DND-41 (cell line): Measurements from ENCODE around the gene BMAL2.

Source experiments
- ATAC-seq: fragments of 200-7000 bp; cut with Tn5 transposase; 3 replicates; pipeline ENCODE4 v1.9.1; 2021; ENCODE audit warnings: low read depth; ENCODE audit not compliant: insufficient read depth
- DNase-seq: peaks from one replicate; pipeline ENCODE4 v3.0.0-alpha.2; 2020
- H2AFZ ChIP-seq: 2 replicates; pipeline ENCODE4 v1.6.0; 2012; ENCODE audit warnings: low read depth, low read length
- H3K27ac ChIP-seq: 2 replicates; pipeline ENCODE4 v1.5.1; 2012; ENCODE audit warnings: low read length, inconsistent platforms
- H3K27me3 ChIP-seq: fragments of 200-600 bp; sonication (generic); 2 replicates; pipeline ENCODE4 v1.6.0; 2012; ENCODE audit warnings: low read length, mild to moderate bottlenecking, inconsistent platforms; ENCODE audit not compliant: insufficient read depth, poor library complexity
- H3K36me3 ChIP-seq: 2 replicates; pipeline ENCODE4 v1.5.1; 2012; ENCODE audit warnings: low read length, inconsistent platforms; ENCODE audit not compliant: insufficient read depth
- H3K4me1 ChIP-seq: 2 replicates; pipeline ENCODE4 v1.5.1; 2012; ENCODE audit warnings: mild to moderate bottlenecking, low read length; ENCODE audit not compliant: insufficient read depth
- H3K4me2 ChIP-seq: 2 replicates; pipeline ENCODE4 v1.6.0; 2012; ENCODE audit warnings: mild to moderate bottlenecking, moderate library complexity, low read length, inconsistent platforms; ENCODE audit not compliant: insufficient read depth
- H3K4me3 ChIP-seq, 2 experiments: fragments of 200-600 bp in 1 of 2; shearing (Covaris generic) in 1 of 2; 2 replicates each; pipeline ENCODE4 v1.5.1; 2012 to 2016; ENCODE audit warnings: inconsistent platforms in 2 of 2, low read length in 2 of 2, mild to moderate bottlenecking in 2 of 2, low read depth in 1 of 2, moderate library complexity in 1 of 2
- H3K79me2 ChIP-seq: 2 replicates; pipeline ENCODE4 v1.6.0; 2012; ENCODE audit warnings: low read length, inconsistent platforms; ENCODE audit not compliant: insufficient read depth
- H3K9ac ChIP-seq: 2 replicates; pipeline ENCODE4 v1.6.0; 2012; ENCODE audit warnings: low read depth, mild to moderate bottlenecking, inconsistent platforms, low read length, moderate library complexity
- H3K9me3 ChIP-seq: 2 replicates; pipeline ENCODE4 v1.5.1; 2012; ENCODE audit warnings: low read length, moderate library complexity, mild to moderate bottlenecking, inconsistent platforms; ENCODE audit not compliant: insufficient read depth, severe bottlenecking
- H4K20me1 ChIP-seq: 2 replicates; pipeline ENCODE4 v1.6.0; 2012; ENCODE audit warnings: low read length; ENCODE audit not compliant: insufficient read depth
- CTCF ChIP-seq: IDR thresholded peaks from 2 replicates; pipeline ENCODE4 v1.5.1; 2012; ENCODE audit warnings: borderline replicate concordance, low read length, moderate library complexity, mild to moderate bottlenecking; ENCODE audit not compliant: poor library complexity, severe bottlenecking; ENCODE audit errors: extremely low read depth
- EZH2 ChIP-seq: IDR thresholded peaks from 3 replicates; pipeline ENCODE4 v1.6.1; 2012; ENCODE audit warnings: borderline replicate concordance, low read depth, mild to moderate bottlenecking, moderate library complexity, low read length, inconsistent platforms; ENCODE audit not compliant: severe bottlenecking

Gene BMAL2

GRCh38 chr12:27337376-27337775 is 4.7 kb downstream of the BMAL2 start:
- H3K4me1 ChIP-seq = peaks cover 15% of the 10 kb centered on the region
- no peaks in the 10 kb centered on the region for H3K36me3 ChIP-seq
- no peaks in the 10 kb centered on the region for H3K9me3 ChIP-seq
- no peaks in the 10 kb centered on the region for H4K20me1 ChIP-seq
- H3K27me3 ChIP-seq = peaks cover 39% of the 10 kb centered on the region
- DNase-seq = no peak
- no peaks in the 10 kb centered on the region for H3K79me2 ChIP-seq
- H2AFZ ChIP-seq = no peak overlapping the region
- TF ChIP-seq CTCF (no peak), EZH2 (no peak)
- H3K4me3 ChIP-seq = no peak overlapping the region
- H3K9ac ChIP-seq = no peak overlapping the region
- ATAC-seq = no peak
- H3K4me2 ChIP-seq = no peak overlapping the region
- H3K27ac ChIP-seq = no peak overlapping the region

GRCh38 chr12:27338473-27338872 is 5.8 kb downstream of the BMAL2 start:
- Histone ChIP-seq H3K27me3 (peaks cover 29% of the 10 kb centered on the region), H4K20me1 (no peaks in the 10 kb centered on the region), H3K36me3 (no peaks in the 10 kb centered on the region), H3K9me3 (no peaks in the 10 kb centered on the region), H3K4me3 (no peak overlapping the region), H3K79me2 (no peaks in the 10 kb centered on the region), H3K9ac (no peak overlapping the region), H3K27ac (no peak overlapping the region), H3K4me1 (peaks cover 5% of the 10 kb centered on the region), H3K4me2 (no peak overlapping the region), H2AFZ (no peak overlapping the region)
- ATAC-seq = no peak
- no peak for DNase-seq
- TF ChIP-seq EZH2 (no peak), CTCF (no peak)

- ATAC-seq (no peak), DNase-seq (no peak)
- no peaks in the 10 kb centered on the region for H3K4me1 ChIP-seq
- H4K20me1 ChIP-seq = no peaks in the 10 kb centered on the region
- H3K4me3 ChIP-seq = no peak overlapping the region
- no peaks in the 10 kb centered on the region for H3K79me2 ChIP-seq
- H3K27ac ChIP-seq = no peak overlapping the region
- TF ChIP-seq CTCF = no peak
- TF ChIP-seq EZH2 = no peak
- no peaks in the 10 kb centered on the region for H3K36me3 ChIP-seq
- no peak overlapping the region for H2AFZ ChIP-seq
- peaks cover 8% of the 10 kb centered on the region for H3K27me3 ChIP-seq
- no peak overlapping the region for H3K9ac ChIP-seq
- no peak overlapping the region for H3K4me2 ChIP-seq
- no peaks in the 10 kb centered on the region for H3K9me3 ChIP-seq
Observed at GRCh38 chr12:27340971-27341370, 8.3 kb downstream of the BMAL2 start.

DNA sequence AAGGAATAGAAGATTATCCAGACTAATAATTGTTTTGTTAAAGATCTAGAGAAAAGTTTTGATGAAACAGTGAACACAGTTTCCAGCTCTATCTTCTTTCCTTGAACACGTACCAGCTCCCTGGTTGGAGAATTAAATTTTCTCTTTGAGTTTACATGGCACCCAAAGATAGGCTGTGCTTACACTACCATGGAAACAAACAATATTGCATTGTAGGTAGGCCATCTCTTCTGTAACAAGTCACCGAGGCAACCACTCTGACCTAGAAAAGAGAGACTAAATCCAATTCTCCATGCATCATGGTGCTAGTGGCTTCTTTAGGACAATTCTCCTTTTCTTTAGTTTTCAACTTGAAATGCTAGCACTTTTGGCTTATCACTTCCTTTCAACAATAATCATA is 9.9 kb downstream of the BMAL2 start:
- H3K36me3 ChIP-seq = no peaks in the 10 kb centered on the region
- TF ChIP-seq CTCF (no peak), EZH2 (no peak)
- DNase-seq (no peak), ATAC-seq (no peak)
- no peaks in the 10 kb centered on the region for H3K9me3 ChIP-seq
- H3K79me2 ChIP-seq = no peaks in the 10 kb centered on the region
- no peak overlapping the region for H3K4me2 ChIP-seq
- H3K27ac ChIP-seq = no peak overlapping the region
- no peak overlapping the region for H3K4me3 ChIP-seq
- no peaks in the 10 kb centered on the region for H4K20me1 ChIP-seq
- H3K27me3 ChIP-seq = peaks cover 4% of the 10 kb centered on the region
- no peak overlapping the region for H3K9ac ChIP-seq
- H3K4me1 ChIP-seq = no peaks in the 10 kb centered on the region
- no peak overlapping the region for H2AFZ ChIP-seq
